HPDE6-E6E7 (cell line): ENCODE results near the gene RBM14.
"Not testable (repeated sequence)": the region's sequence is repeated elsewhere in the genome, so short reads cannot be mapped to it uniquely, and the experiment has no call there.

Source experiments
- DNase-seq: peaks from one replicate; pipeline ENCODE4 v3.0.0; 2011; ENCODE audit warnings: missing footprints; ENCODE audit errors: extremely low spot score

The RBM14 gene

GRCh38 chr11:66595245-66595904 is 21.1 kb upstream of the RBM14 start:
- DNase-seq, result no peak

DNA sequence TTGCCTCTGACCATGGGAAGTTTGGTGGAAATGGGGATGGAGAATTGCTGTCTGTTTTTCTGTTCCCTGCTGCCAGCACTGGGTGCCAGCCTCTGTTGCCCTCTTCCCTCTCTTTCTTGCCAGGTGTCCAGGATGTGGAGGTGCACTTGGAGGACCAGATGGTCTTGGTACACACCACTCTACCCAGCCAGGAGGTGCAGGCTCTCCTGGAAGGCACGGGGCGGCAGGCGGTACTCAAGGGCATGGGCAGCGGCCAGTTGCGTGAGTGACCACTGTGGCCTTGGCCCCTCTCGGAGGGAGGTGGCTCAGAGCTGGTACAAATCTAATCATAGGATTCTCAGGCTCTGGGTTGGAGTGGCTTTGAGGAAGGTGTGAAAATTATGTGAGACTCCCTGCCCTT is 17.4 kb upstream of the RBM14 start:
- no peak for DNase-seq

- DNase-seq, result no peak
Measured at GRCh38 chr11:66600219-66600618, 16.2 kb upstream of the RBM14 start.

DNA sequence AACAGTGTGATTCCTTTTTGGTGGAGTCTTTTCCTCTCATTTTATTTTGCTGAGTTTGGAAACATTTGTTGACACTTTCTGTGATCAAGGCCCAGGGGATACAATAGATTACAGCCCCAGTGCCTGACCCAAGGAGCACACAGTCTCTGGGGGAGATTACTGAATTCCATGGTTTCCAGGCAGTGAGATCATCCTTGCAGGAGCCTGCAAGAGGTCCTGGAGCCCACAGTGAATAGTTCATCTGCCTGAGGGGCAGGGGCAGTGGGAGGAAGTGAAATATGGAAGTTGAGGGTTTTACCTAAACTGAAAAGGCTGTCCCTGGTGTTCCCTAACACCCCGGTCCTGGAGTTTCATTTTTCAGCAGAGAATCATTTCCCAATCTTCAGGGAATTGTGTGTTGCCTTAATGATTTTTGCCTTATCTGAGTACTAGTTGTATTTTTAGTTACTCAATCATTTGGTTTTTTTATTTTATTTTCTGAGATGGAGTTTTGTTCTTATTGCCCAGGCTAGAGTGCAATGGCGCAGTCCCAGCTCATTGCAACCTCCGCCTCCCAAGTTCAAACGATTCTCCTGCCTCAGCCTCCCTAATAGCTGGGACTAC is 15.7 kb upstream of the RBM14 start:
- no peak for DNase-seq

- DNase-seq, result no peak
Measured at GRCh38 chr11:66603072-66603471, 13.4 kb upstream of the RBM14 start.

DNA sequence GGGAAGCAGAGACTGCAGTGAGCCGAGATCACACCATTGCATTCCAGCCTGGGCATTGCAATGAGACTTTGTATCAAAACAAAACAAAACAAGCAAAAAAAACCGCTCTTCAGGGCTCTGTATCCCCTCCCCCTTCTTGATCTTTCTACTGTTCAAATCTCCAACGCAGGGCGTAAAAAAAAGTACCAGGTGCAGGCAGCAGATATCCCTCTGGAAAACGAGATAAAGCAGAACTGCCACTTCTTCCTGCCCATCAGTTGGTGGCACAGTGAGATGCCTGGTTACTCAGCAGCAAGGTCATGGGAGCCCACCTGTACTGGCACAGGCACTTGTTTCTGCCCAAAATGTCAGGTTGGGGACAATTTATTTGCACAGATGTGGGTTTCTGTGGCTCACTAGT is 12.3 kb upstream of the RBM14 start:
- no peak for DNase-seq

GRCh38 chr11:66606608-66607007 is 9.8 kb upstream of the RBM14 start:
- not testable (repeated sequence) for DNase-seq

GRCh38 chr11:66607126-66607834 is 9.2 kb upstream of the RBM14 start:
- no peak for DNase-seq

- DNase-seq, result no peak
Measured at GRCh38 chr11:66609721-66610617, 6.5 kb upstream of the RBM14 start.

GRCh38 chr11:66612458-66612857 is 4.0 kb upstream of the RBM14 start:
- DNase-seq, result no peak

- DNase-seq, result no peak
Measured at GRCh38 chr11:66614073-66614472, 2.4 kb upstream of the RBM14 start.

GRCh38 chr11:66617155-66617834 is 865 bp downstream of the RBM14 start:
- DNase-seq, result no peak

DNA sequence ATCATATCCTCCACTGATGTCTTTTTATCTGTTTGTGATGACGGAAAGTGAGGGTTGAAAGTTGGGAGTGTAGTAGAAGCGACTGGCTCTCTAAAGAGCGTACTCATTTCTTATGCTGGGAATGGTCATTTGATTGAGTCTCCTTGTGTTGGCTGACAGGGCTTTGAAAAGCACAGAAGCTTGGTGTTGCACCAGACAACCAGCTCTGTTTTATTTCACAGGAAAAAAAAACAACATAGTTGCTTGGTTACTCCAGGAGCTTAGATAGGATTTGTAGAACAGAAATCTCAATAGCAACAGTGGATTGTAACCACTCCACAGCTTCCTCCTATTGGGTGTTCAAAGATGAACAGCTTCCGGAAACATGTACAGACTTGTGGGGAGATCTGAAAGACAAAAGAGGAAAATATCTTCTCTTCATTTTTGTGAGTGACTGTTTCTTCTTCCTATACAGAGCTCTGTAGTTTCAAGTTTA is 2.7 kb downstream of the RBM14 start:
- peak; percentile 63 for DNase-seq

- DNase-seq, result no peak
Measured at GRCh38 chr11:66624450-66624849, 8.0 kb downstream of the RBM14 start.

DNA sequence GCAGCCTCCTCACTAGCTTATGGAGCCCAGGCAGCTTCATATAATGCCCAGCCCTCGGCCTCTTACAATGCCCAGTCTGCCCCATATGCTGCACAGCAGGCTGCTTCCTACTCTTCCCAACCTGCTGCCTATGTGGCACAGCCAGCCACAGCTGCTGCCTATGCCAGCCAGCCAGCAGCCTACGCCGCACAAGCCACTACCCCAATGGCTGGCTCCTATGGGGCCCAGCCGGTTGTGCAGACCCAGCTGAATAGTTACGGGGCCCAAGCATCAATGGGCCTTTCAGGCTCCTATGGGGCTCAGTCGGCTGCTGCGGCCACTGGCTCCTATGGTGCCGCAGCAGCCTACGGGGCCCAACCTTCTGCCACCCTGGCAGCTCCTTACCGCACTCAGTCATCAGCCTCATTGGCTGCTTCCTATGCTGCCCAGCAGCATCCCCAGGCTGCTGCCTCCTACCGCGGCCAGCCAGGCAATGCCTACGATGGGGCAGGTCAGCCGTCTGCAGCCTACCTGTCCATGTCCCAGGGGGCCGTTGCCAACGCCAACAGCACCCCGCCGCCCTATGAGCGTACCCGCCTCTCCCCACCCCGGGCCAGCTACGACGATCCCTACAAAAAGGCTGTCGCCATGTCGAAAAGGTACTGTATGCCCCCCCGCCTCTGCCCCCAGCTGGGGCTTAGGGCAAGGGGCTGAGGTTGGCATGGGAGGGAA is 8.8 kb downstream of the RBM14 start:
- DNase-seq, result no peak

GRCh38 chr11:66625752-66626149 is 9.3 kb downstream of the RBM14 start:
- DNase-seq, result no peak

- no peak for DNase-seq
Measured at GRCh38 chr11:66626382-66626781, 10.0 kb downstream of the RBM14 start.

- no peak for DNase-seq
Measured at GRCh38 chr11:66626926-66627325, 10.5 kb downstream of the RBM14 start.

DNA sequence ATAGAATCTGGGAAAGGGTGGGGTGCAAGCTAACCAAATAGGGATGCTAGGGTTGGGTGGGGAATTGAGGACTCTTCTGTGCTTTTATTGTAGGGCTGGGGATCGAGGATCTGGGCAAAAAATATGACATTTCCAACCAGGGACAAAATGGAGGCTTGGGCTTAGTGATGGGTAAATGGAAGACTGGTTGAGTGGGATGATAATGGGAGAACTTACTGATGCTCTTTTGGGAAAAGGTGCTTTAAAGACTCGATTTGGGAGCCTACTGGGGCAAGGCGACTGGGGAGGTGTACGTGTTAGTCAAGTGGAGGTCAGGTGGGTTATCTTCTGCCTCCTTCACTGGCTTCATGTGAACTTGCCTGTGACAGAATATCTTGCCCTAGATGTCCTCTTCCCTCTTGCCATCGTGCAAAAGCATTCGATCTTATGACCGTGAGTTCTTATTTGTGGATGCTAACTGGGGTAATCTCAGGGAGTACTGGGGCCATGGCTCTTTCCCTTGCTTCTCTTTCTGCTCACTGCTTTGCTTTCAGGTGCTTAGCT is 11.7 kb downstream of the RBM14 start:
- DNase-seq, result no peak

- DNase-seq, result no peak
Measured at GRCh38 chr11:66629356-66629755, 12.9 kb downstream of the RBM14 start.
